Mucosa of rectum (tissue), 2 donors: ENCODE results near the gene C19orf18.

Experiments
- H3K27ac ChIP-seq, 2 donors: one replicate each; pipeline ENCODE4 v1.7.0; 2013; ENCODE audit warnings: inconsistent platforms in 2 of 2, low read depth in 2 of 2, low read length in 2 of 2
- H3K27me3 ChIP-seq, 2 donors: one replicate each; pipeline ENCODE4 v1.7.0; 2013; ENCODE audit warnings: low read length in 2 of 2; ENCODE audit not compliant: control insufficient read depth in 2 of 2, insufficient read depth in 2 of 2
- H3K36me3 ChIP-seq, 2 donors: one replicate each; pipeline ENCODE4 v1.7.0; 2013; ENCODE audit warnings: low read length in 2 of 2; ENCODE audit not compliant: control insufficient read depth in 2 of 2, insufficient read depth in 2 of 2
- H3K4me1 ChIP-seq, 2 donors: one replicate each; pipeline ENCODE4 v1.7.0; 2013; ENCODE audit warnings: low read length in 2 of 2, mild to moderate bottlenecking in 1 of 2; ENCODE audit not compliant: control insufficient read depth in 2 of 2, insufficient read depth in 2 of 2
- H3K4me3 ChIP-seq, 2 donors: one replicate each; pipeline ENCODE4 v1.7.0; 2013; ENCODE audit warnings: low read length in 2 of 2
- H3K9ac ChIP-seq, 2 donors: one replicate each; pipeline ENCODE4 v1.7.0; 2013; ENCODE audit warnings: low read length in 2 of 2, low read depth in 1 of 2, mild to moderate bottlenecking in 1 of 2
- H3K9me3 ChIP-seq, 2 donors: one replicate each; pipeline ENCODE4 v1.7.0; 2013; ENCODE audit warnings: low read length in 2 of 2; ENCODE audit not compliant: control insufficient read depth in 2 of 2
- donor health status: healthy.
- donor health status: Normal muscosa, but diverticular disease.

The C19orf18 gene

DNA sequence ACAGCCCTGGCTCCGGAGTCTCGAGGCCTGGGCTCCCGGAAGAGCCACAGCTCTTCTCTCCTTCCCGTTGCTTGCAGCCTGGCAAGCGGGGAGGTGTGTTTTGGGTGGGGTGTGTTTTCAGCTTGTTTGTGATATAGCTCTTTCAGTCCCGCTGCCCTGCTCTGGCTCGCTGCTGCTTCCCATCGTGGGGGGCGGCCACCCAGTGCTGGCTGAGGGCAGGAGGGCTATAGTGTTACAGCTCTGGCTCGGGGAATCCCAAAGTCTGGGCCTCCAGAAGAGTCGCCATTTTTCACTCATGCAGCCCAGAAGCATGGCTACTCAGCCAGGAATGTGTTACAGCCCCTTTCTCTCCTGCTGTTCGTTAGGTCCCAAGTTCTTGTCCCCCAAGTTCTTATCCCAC, 24.6 kb downstream of the C19orf18 start:
- no peak overlapping the region for H3K4me3 ChIP-seq
- H3K27ac ChIP-seq: no peak overlapping the region
- peaks cover 8 to 15% of the 10 kb centered on the region in 2 donors for H3K9me3 ChIP-seq
- peaks cover 9 to 12% of the 10 kb centered on the region in 2 donors for H3K4me1 ChIP-seq
- no peaks in the 10 kb centered on the region for H3K27me3 ChIP-seq
- peaks cover 0 to 3% of the 10 kb centered on the region in 2 donors for H3K36me3 ChIP-seq
- no peak overlapping the region for H3K9ac ChIP-seq

DNA sequence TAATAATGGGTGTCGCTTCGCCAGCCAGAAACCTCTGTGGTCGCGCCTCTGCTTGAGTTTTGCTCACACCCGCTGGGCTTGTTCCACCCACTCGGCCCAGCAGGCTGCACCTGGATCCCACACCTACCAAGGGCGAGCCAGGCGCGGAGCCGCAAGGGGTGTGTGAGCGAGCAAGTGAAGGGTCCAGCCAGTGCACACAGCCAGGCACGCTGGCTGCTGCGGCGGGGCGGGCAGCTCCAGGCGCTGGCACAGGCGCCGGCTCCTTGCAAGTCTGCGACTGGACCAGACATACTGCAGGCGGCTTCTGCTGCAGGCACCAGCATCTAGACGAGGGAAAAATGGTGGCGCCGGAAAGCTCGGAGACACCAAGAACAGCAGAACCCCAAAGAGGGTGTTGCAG, 25.0 kb downstream of the C19orf18 start:
- H3K9me3 ChIP-seq: peaks cover 8 to 12% of the 10 kb centered on the region in 2 donors
- H3K27me3 ChIP-seq: no peaks in the 10 kb centered on the region
- peaks cover under 1 to 3% of the 10 kb centered on the region in 2 donors for H3K36me3 ChIP-seq
- H3K27ac ChIP-seq: no peak overlapping the region
- H3K4me3 ChIP-seq: no peak overlapping the region
- H3K9ac ChIP-seq: no peak overlapping the region
- H3K4me1 ChIP-seq: peaks cover 9 to 12% of the 10 kb centered on the region in 2 donors

DNA sequence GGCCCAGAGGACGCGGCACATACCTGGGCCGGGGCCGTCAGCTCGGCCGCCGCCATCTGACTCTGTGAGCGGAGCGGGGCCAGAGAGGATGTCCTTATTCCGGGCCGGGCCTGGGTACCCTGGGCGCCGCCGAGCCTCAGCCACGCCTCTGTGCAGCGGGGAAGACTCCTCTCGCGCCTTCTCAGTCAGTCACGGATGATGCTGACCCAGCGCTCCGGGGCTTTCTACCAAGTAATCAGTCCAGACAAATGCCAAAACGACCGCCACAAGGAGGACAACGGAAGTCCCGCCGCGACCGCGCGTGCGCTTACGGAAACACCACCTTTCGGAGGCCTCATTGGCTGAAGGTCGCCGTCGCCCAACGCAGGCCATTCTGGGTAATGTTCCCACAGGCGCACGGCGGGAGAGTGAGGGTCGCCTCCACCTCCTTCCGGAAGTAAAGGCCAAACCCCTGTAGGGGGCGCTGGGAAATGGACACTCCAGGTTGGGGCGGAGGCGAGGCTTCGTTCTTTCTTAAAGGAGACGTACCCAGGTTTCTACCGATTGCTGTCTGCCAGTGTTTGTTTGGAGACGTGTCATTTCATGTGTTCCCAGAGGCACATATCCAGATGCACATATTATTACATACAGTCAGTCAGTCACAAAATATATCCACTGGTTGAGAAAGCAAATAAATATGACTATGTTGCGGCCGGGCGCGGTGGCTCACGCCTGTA, 26.8 kb downstream of the C19orf18 start, which contains the start of gene ZNF256:
Gene ZNF256 (minus strand): TSS at position 288 of the 716 bp plus-strand sequence. CDS start 232 bp downstream, at position 56.
- peak within 1 kb of the TSS; percentile 83 to 87 for H3K4me3 ChIP-seq
- H3K9ac ChIP-seq: peak within 1 kb of the TSS; percentile 77 to 80
- H3K36me3 ChIP-seq: peaks cover 18 to 19% of the 10 kb centered on the region in 2 donors
- peak within 1 kb of the TSS; percentile 56 to 77 for H3K27ac ChIP-seq
- H3K9me3 ChIP-seq: peaks cover 20 to 30% of the 10 kb centered on the region in 2 donors
- H3K27me3 ChIP-seq: no peaks in the 10 kb centered on the region
- H3K4me1 ChIP-seq: peaks cover 9 to 12% of the 10 kb centered on the region in 2 donors

DNA sequence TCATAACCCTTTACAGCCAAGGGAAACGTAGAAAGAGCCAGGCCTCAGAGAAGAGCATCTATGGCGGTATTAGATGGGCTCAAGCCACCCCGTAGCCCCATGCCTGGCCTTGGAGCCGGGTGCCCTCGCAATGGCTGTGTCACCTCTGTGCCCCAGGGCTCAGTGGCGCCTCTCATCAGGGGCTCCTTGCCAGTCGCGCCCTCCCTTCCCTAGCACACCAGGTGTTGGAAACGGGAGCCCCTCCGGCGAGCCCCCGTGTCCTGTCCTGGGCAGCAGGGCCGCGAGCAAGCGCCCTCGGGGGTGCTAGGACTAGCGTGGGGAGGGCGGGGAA, 27.3 kb downstream of the C19orf18 start:
- Histone ChIP-seq H3K9ac (peak overlapping the region; percentile 77 to 80), H3K27me3 (no peaks in the 10 kb centered on the region), H3K4me3 (peak overlapping the region; percentile 83 to 87), H3K4me1 (peaks cover 9 to 12% of the 10 kb centered on the region in 2 donors), H3K9me3 (peaks cover 26 to 35% of the 10 kb centered on the region in 2 donors), H3K36me3 (peaks cover 23 to 24% of the 10 kb centered on the region in 2 donors), H3K27ac (peak overlapping the region; percentile 56 to 77)

DNA sequence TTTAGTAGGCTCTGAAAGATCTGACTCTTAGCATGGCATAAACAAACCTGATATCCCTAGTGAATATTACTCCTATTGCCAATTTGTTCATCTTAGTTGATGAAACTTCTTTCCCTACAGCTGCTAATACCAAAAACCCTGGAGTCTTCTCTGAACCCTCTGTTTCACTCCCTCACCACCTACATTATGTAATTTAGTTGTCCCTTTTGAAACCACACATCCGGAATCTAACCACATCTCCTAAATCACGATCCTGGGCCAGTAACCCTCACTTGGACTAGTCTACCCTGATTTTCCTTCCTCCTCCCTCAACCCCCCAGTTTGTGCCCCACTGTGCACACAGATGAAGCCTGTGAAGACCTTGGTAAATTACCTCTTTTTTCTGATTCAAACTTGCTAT, 28.0 kb downstream of the C19orf18 start:
- Histone ChIP-seq H3K27ac (no peak overlapping the region), H3K9ac (no peak overlapping the region), H3K36me3 (peaks cover 30 to 32% of the 10 kb centered on the region in 2 donors), H3K27me3 (no peaks in the 10 kb centered on the region), H3K9me3 (peaks cover 33 to 42% of the 10 kb centered on the region in 2 donors), H3K4me1 (peaks cover 9 to 12% of the 10 kb centered on the region in 2 donors), H3K4me3 (peak overlapping the region; percentile 83 to 87)

DNA sequence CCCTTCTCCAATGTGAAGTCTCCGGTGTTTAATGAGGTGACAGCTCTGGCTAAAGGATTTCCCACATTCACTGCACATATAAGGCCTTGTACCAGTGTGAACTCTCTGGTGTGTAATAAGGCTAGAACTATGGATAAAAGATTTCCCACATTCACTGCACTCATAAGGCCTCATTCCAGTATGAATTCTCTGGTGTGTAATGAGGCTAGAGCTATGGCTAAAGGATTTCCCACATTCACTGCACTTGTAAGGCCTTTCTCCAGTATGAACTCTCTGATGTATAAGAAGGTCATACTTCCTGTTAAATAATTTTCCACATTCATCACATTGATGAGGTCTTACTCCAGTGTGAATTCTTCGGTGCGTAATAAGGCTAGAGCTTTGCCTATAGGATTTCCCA, 32.7 kb downstream of the C19orf18 start:
- Histone ChIP-seq H3K9me3 (peaks cover 44 to 62% of the 10 kb centered on the region in 2 donors), H3K27ac (no peak overlapping the region), H3K4me1 (peaks cover 1 to 6% of the 10 kb centered on the region in 2 donors), H3K9ac (no peak overlapping the region), H3K36me3 (peaks cover 38 to 39% of the 10 kb centered on the region in 2 donors), H3K4me3 (peak overlapping the region in 1 of 2 donors; percentile 4), H3K27me3 (no peaks in the 10 kb centered on the region)

DNA sequence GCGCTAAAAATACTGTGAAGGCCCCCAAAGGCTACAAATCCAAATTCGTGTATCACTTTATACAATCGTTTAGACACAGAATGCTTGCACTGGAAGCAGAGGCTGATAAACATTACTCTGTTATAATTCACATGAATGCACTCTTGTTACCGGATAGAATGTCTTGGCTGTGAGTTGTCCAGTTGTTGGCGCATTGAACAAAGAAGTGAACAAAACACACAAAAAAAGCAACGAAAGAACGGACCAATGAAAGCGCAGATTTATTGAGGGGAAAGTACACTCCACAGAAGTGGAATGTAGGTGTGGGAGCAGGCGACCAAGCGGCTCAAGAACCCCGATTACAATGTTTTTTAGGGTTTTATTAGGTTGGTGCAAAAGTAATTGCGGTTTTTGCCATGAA, 38.6 kb downstream of the C19orf18 start:
- H3K4me3 ChIP-seq: peak overlapping the region in 1 of 2 donors; percentile 70
- peaks cover 24 to 31% of the 10 kb centered on the region in 2 donors for H3K9me3 ChIP-seq
- no peak overlapping the region for H3K27ac ChIP-seq
- H3K9ac ChIP-seq: no peak overlapping the region
- H3K4me1 ChIP-seq: no peaks in the 10 kb centered on the region
- no peaks in the 10 kb centered on the region for H3K27me3 ChIP-seq
- H3K36me3 ChIP-seq: peaks cover under 1 to 3% of the 10 kb centered on the region in 2 donors

DNA sequence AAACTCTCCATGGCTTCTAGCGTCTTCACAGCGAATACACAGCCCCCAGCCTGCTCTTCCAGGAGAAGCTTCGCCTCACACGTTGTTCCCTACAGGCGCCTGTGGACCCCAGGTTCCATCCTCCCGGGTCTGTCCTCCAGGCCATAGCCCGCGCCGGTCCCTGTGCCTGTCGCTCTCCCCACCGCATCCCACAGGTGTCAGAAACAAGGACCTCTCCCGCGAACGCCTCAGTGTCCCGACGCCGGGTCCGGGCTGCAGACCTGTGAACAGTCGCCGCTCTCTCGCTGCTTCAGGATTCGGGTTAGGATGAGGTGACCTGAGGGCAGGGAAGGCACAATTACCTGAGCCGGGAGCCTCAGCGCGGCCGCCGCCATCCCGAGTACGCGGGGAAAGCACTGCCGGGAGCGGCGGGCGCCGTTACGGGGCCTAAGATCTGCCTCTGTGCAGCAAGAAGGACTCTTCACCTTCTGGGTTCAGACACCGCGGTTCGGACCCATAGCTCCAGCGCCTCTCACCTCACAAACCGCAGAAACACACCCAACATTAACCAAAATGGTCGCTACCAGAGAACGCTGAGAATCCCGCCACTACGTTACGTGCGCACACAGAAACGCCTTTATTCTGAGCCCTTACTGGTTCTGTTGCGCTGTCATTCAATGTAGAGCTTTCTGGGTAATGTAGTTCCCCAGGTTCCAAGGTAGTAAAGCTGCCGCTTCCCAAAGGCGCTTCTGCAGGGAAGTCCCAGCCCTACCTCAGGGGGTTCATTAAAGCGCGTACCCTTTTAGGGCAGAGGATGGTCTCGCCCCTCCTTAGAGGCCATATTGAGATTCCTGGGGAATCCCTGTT, 39.3 kb downstream of the C19orf18 start, which contains the start of gene ZNF418:
Gene ZNF418 (minus strand): TSS at position 583 of the 846 bp plus-strand sequence. CDS start 1,580 bp downstream, outside the sequence.
- Histone ChIP-seq H3K4me1 (no peaks in the 10 kb centered on the region), H3K27me3 (no peaks in the 10 kb centered on the region), H3K4me3 (peak within 1 kb of the TSS; percentile 60 to 70), H3K9ac (peak within 1 kb of the TSS; percentile 41 to 50), H3K27ac (no peak within 1 kb of the TSS), H3K36me3 (peaks cover 3 to 4% of the 10 kb centered on the region in 2 donors), H3K9me3 (peaks cover 24 to 31% of the 10 kb centered on the region in 2 donors)

DNA sequence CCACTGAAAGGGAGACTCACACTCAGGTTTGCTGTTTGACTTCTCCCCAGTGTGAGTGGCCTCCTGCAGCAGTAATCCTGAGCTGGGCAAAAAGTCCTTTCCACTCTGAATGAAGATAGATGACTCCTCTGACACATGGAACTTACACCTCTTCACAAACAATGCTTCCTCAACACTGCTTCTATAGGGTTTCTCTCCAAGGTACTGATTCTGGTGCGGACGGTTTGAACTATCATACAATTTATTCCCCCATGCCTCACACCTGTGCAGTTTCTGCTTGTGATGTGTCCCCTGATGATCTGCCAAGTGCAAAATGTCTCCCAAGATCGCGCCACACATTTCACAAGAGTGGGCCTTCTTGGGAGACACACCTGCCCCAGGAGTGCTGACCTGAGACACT, 46.7 kb downstream of the C19orf18 start:
- no peak overlapping the region for H3K9ac ChIP-seq
- H3K4me1 ChIP-seq: no peaks in the 10 kb centered on the region
- peaks cover 13 to 16% of the 10 kb centered on the region in 2 donors for H3K36me3 ChIP-seq
- no peak overlapping the region for H3K27ac ChIP-seq
- H3K9me3 ChIP-seq: peaks cover 12 to 19% of the 10 kb centered on the region in 2 donors
- H3K27me3 ChIP-seq: no peaks in the 10 kb centered on the region
- H3K4me3 ChIP-seq: no peak overlapping the region
